PC-3 (cell line): ENCODE measurements around the gene PRR5. TPM values are rescaled to one million over a fixed set of nuclear protein-coding genes. Genes with fewer than 3 reads are reported as not detected.

Experiments used
- ATAC-seq: fragments of 200-7000 bp; cut with Tn5 transposase; 2 replicates; pipeline ENCODE4 v1.9.1; 2020; ENCODE audit warnings: mild to moderate bottlenecking, moderate library complexity
- BruUV-seq: library from RNA; stranded (reverse); fragments of 400-500 nt; replicated peaks from 2 replicates; lab custom pipeline; 2021; lab: Mats Ljungman, UMichigan
- CTCF ChIA-PET: fragments of 300-600 bp; sonication (Branson Sonifier 250); formaldehyde crosslinking; loops from one replicate; lab custom pipeline; 2022; ENCODE audit warnings: antibody characterized with exemption; lab: Charles Lee
- POLR2A ChIA-PET: fragments of 300-600 bp; sonication (Branson Sonifier 250); formaldehyde crosslinking; loops from one replicate; lab custom pipeline; 2022; ENCODE audit warnings: antibody characterized with exemption; ENCODE audit not compliant: unreplicated experiment; lab: Charles Lee
- DNase-seq: peaks from one replicate; pipeline ENCODE4 v3.0.0-alpha.2; 2015
- H2AFZ ChIP-seq: fragments of 300-600 bp; sonication (generic); 2 replicates; pipeline ENCODE4 v1.6.0; 2016; ENCODE audit warnings: antibody characterized with exemption, low read length
- H3F3A ChIP-seq: fragments of 300-600 bp; sonication (generic); one replicate; pipeline ENCODE4 v1.6.0; 2017; ENCODE audit warnings: antibody characterized with exemption, low read length, control low read depth, mild to moderate bottlenecking; ENCODE audit not compliant: unreplicated experiment
- H3K27ac ChIP-seq: fragments of 300-600 bp; sonication (generic); 2 replicates; pipeline ENCODE4 v1.5.1; 2016; ENCODE audit warnings: mild to moderate bottlenecking, low read length
- H3K27me3 ChIP-seq: fragments of 300-600 bp; sonication (generic); 2 replicates; pipeline ENCODE4 v1.6.1; 2016; ENCODE audit warnings: low read length, mixed read lengths
- H3K36me3 ChIP-seq: fragments of 300-600 bp; sonication (generic); 2 replicates; pipeline ENCODE4 v1.6.1; 2016; ENCODE audit warnings: low read depth, mixed run types, low read length, mixed read lengths
- H3K4me1 ChIP-seq: fragments of 300-600 bp; sonication (generic); 2 replicates; pipeline ENCODE4 v1.5.1; 2016; ENCODE audit warnings: low read length; ENCODE audit not compliant: insufficient read depth
- H3K4me2 ChIP-seq: fragments of 300-600 bp; sonication (generic); 2 replicates; pipeline ENCODE4 v1.6.0; 2016; ENCODE audit warnings: low read length
- H3K4me3 ChIP-seq: fragments of 300-600 bp; sonication (generic); 2 replicates; pipeline ENCODE4 v1.5.1; 2016; ENCODE audit warnings: mild to moderate bottlenecking, low read length, mixed read lengths
- H3K79me2 ChIP-seq: fragments of 300-600 bp; sonication (generic); 2 replicates; pipeline ENCODE4 v1.6.1; 2017; ENCODE audit warnings: low read length, mixed read lengths
- H3K9ac ChIP-seq: fragments of 300-600 bp; sonication (generic); 2 replicates; pipeline ENCODE4 v1.6.0; 2016; ENCODE audit warnings: mild to moderate bottlenecking, low read length
- H3K9me2 ChIP-seq: fragments of 300-600 bp; sonication (generic); replicated peaks from 2 replicates; pipeline ENCODE4 v1.6.1; 2016; ENCODE audit warnings: mixed run types, low read length, mixed read lengths
- H3K9me3 ChIP-seq: fragments of 300-600 bp; sonication (generic); 2 replicates; pipeline ENCODE4 v1.6.1; 2016; ENCODE audit warnings: low read length, mixed read lengths
- H4K20me1 ChIP-seq: fragments of 300-600 bp; sonication (generic); 2 replicates; pipeline ENCODE4 v1.6.1; 2016; ENCODE audit warnings: low read length, mixed read lengths
- EZH2 ChIP-seq: fragments of 300-600 bp; sonication (generic); IDR thresholded peaks from one replicate; pipeline ENCODE4 v1.6.1; 2017; ENCODE audit warnings: antibody characterized with exemption, mild to moderate bottlenecking, low read length; ENCODE audit not compliant: unreplicated experiment
- EZH2phosphoT487 ChIP-seq: fragments of 300-600 bp; sonication (generic); IDR thresholded peaks from 2 replicates; pipeline ENCODE4 v1.6.1; 2018; ENCODE audit warnings: mild to moderate bottlenecking, antibody characterized with exemption, low read length, borderline replicate concordance
- intact Hi-C: fragments of 100-400 bp; cut with micrococcal nuclease; formaldehyde crosslinking; loops from 2 replicates; pipeline ENCODE4 v1.9.0; 2023
- total RNA-seq: library from RNA; depleted of rRNA; stranded (reverse); fragments of >200 nt; gene quantifications from 2 replicates; pipeline ENCODE4 v1.2.3, GENCODE V29; 2014
- TF ChIP-seq, protein P1 (sequence below): fragments of 300-600 bp; sonication (generic); conservative IDR thresholded peaks from 2 replicates; pipeline ENCODE4 v1.5.1; 2017; ENCODE audit warnings: antibody characterized with exemption, low read depth, mild to moderate bottlenecking, low read length

The PRR5 gene
- total RNA-seq, 1 experiment from 2014 or later, result 14.5 TPM

DNA sequence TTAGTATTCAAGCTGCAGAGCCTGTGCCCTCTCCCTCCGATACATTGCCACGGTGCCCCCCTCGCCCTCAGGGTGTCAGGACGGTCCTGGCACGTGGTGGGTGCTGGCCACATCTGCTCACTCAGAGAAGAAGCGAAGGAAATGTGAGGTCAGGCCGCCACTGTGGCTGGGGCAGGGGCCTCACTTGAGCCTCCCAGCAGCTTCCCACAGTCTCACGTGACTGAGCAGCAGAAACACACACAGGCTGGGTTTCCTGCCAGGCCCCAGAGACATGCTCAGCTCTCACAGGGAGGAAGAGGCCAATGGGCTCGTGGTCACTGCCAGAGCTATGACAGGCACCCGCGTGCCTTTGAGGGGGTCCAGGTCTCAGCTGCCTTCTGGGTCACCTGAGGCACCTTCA is 37.9 kb upstream of the PRR5 start:
- POLR2A ChIA-PET, result no interaction called here
- Histone ChIP-seq H3K79me2 (no peaks in the 10 kb centered on the region), H3K9ac (no peak overlapping the region), H2AFZ (no peak overlapping the region), H3K9me2 (no peaks in the 10 kb centered on the region), H3K4me1 (no peaks in the 10 kb centered on the region), H3K27me3 (peaks cover 16% of the 10 kb centered on the region), H3K36me3 (no peaks in the 10 kb centered on the region), H3K27ac (no peak overlapping the region), H3K4me2 (no peak overlapping the region), H3K9me3 (no peaks in the 10 kb centered on the region), H4K20me1 (no peaks in the 10 kb centered on the region), H3K4me3 (no peak overlapping the region), H3F3A (no peaks in the 10 kb centered on the region)
- DNase-seq (no peak), ATAC-seq (no peak)
- intact Hi-C loops, result no loop called here
- CTCF ChIA-PET, result no interaction called here
- no TSS peak for BruUV-seq
- TF ChIP-seq EZH2, result no peak
- TF ChIP-seq EZH2phosphoT487, result no peak
- TF ChIP-seq, protein P1, sequence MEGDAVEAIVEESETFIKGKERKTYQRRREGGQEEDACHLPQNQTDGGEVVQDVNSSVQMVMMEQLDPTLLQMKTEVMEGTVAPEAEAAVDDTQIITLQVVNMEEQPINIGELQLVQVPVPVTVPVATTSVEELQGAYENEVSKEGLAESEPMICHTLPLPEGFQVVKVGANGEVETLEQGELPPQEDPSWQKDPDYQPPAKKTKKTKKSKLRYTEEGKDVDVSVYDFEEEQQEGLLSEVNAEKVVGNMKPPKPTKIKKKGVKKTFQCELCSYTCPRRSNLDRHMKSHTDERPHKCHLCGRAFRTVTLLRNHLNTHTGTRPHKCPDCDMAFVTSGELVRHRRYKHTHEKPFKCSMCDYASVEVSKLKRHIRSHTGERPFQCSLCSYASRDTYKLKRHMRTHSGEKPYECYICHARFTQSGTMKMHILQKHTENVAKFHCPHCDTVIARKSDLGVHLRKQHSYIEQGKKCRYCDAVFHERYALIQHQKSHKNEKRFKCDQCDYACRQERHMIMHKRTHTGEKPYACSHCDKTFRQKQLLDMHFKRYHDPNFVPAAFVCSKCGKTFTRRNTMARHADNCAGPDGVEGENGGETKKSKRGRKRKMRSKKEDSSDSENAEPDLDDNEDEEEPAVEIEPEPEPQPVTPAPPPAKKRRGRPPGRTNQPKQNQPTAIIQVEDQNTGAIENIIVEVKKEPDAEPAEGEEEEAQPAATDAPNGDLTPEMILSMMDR, result no peak

DNA sequence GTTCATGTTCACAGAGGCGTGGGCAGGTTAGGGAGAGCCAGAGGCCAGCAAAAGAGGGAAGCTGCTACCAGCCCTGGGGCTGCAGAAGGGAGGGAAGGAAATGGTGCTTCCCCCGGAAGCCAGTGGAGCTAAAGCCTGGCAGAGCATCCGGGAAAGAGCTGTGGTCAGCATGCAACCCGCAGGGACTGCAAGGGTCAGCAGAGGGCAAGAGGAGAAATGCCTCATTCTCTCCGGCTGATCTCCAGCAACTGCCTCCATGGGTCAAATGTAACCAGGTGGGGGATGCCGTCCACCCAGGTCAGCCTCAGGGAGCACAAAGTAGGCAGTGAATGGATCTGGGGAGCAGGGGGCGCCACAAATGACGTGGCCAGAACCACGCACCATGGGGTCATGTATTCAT is 36.9 kb upstream of the PRR5 start:
- POLR2A ChIA-PET, result no interaction called here
- no peaks in the 10 kb centered on the region for H3K9me3 ChIP-seq
- no peak overlapping the region for H2AFZ ChIP-seq
- H3K79me2 ChIP-seq, result no peaks in the 10 kb centered on the region
- CTCF ChIA-PET, result no interaction called here
- H3K4me3 ChIP-seq, result no peak overlapping the region
- ATAC-seq (no peak), DNase-seq (no peak)
- H3F3A ChIP-seq, result no peaks in the 10 kb centered on the region
- no peaks in the 10 kb centered on the region for H3K4me1 ChIP-seq
- no TSS peak for BruUV-seq
- H3K4me2 ChIP-seq, result no peak overlapping the region
- H3K9ac ChIP-seq, result no peak overlapping the region
- no peak overlapping the region for H3K27ac ChIP-seq
- TF ChIP-seq, protein P1, result no peak
- TF ChIP-seq EZH2phosphoT487, result no peak
- no peak for TF ChIP-seq EZH2
- peaks cover 20% of the 10 kb centered on the region for H3K27me3 ChIP-seq
- intact Hi-C loops, result no loop called here
- no peaks in the 10 kb centered on the region for H3K36me3 ChIP-seq
- no peaks in the 10 kb centered on the region for H4K20me1 ChIP-seq
- no peaks in the 10 kb centered on the region for H3K9me2 ChIP-seq

DNA sequence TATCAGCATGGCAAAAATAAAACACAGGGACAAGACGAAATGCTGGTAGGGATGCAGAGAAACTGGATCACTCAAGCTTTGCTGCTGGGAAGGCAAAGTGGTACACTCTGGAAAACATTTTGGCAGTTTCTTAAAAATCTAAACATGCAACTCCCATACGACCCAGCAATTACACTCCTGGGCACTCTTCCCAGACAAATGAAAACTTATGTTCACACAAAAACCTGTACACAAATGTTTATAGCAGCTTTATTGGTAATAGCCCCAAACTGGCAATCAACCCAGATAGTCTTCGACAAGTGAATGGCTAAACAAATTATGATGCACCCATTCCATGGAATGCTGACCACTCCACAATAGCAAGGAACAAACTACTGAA is 35.8 kb upstream of the PRR5 start:
- no peaks in the 10 kb centered on the region for H3K9me2 ChIP-seq
- no peak overlapping the region for H3K9ac ChIP-seq
- CTCF ChIA-PET, result no interaction called here
- H2AFZ ChIP-seq, result no peak overlapping the region
- no peaks in the 10 kb centered on the region for H3K9me3 ChIP-seq
- H3K4me2 ChIP-seq, result no peak overlapping the region
- H3K36me3 ChIP-seq, result no peaks in the 10 kb centered on the region
- no peaks in the 10 kb centered on the region for H3K79me2 ChIP-seq
- TF ChIP-seq, protein P1, result no peak
- TF ChIP-seq EZH2, result no peak
- TF ChIP-seq EZH2phosphoT487, result no peak
- no peak overlapping the region for H3K27ac ChIP-seq
- no TSS peak for BruUV-seq
- H3K4me1 ChIP-seq, result no peaks in the 10 kb centered on the region
- POLR2A ChIA-PET, result no interaction called here
- no peaks in the 10 kb centered on the region for H3F3A ChIP-seq
- intact Hi-C loops, result no loop called here
- ATAC-seq (no peak), DNase-seq (no peak)
- peaks cover 20% of the 10 kb centered on the region for H3K27me3 ChIP-seq
- H4K20me1 ChIP-seq, result no peaks in the 10 kb centered on the region
- no peak overlapping the region for H3K4me3 ChIP-seq
